PC-9 (cell line): ENCODE results near the gene HOMER2. TPM values are rescaled to one million over a fixed set of nuclear protein-coding genes. Genes with fewer than 3 reads are reported as not detected.

Source experiments
- BruUV-seq: library from RNA; stranded (reverse); fragments of 400-500 nt; replicated peaks from 2 replicates; lab custom pipeline; 2021; lab: Mats Ljungman, UMichigan
- CTCF ChIA-PET: fragments of 300-600 bp; sonication (Branson Sonifier 250); formaldehyde crosslinking; loops from one replicate; lab custom pipeline; 2022; ENCODE audit warnings: antibody characterized with exemption; lab: Charles Lee
- POLR2A ChIA-PET: fragments of 300-600 bp; sonication (Branson Sonifier 250); formaldehyde crosslinking; loops from one replicate; lab custom pipeline; 2022; ENCODE audit warnings: antibody characterized with exemption; ENCODE audit not compliant: unreplicated experiment; lab: Charles Lee
- DNase-seq, 2 experiments: peaks; one replicate each; pipeline versions ENCODE4 v3.0.0 to v3.0.0-alpha.2; 2015 to 2022; ENCODE audit warnings: mixed read lengths in 1 of 2
- H2AFZ ChIP-seq: fragments of 200-600 bp; sonication (generic); 2 replicates; pipeline ENCODE4 v1.8.1; 2017; ENCODE audit warnings: antibody characterized with exemption
- H3F3A ChIP-seq: fragments of 200-600 bp; sonication (generic); 2 replicates; pipeline ENCODE4 v1.8.1; 2017; ENCODE audit warnings: antibody characterized with exemption, mild to moderate bottlenecking, low read depth; ENCODE audit not compliant: insufficient read depth
- H3K27ac ChIP-seq: fragments of 200-600 bp; sonication (generic); 2 replicates; pipeline ENCODE4 v1.6.1; 2016; ENCODE audit warnings: mixed run types
- H3K27me3 ChIP-seq: fragments of 200-600 bp; sonication (generic); 2 replicates; pipeline ENCODE4 v1.6.1; 2016; ENCODE audit warnings: low read depth, mixed run types; ENCODE audit not compliant: insufficient read depth
- H3K36me3 ChIP-seq: fragments of 200-600 bp; sonication (generic); 2 replicates; pipeline ENCODE4 v1.6.1; 2016; ENCODE audit warnings: low read depth, mixed run types
- H3K4me1 ChIP-seq: fragments of 200-600 bp; sonication (generic); replicated peaks from 2 replicates; pipeline ENCODE4 v1.6.1; 2016; ENCODE audit warnings: mixed run types; ENCODE audit not compliant: insufficient read depth
- H3K4me2 ChIP-seq: fragments of 200-600 bp; sonication (generic); 2 replicates; pipeline ENCODE4 v1.6.1; 2017; ENCODE audit warnings: mixed run types
- H3K4me3 ChIP-seq: fragments of 200-600 bp; sonication (generic); 2 replicates; pipeline ENCODE4 v1.6.1; 2016; ENCODE audit warnings: mixed run types
- H3K79me2 ChIP-seq: fragments of 200-600 bp; sonication (generic); 2 replicates; pipeline ENCODE4 v1.6.1; 2017; ENCODE audit warnings: low read depth, mixed run types
- H3K9me2 ChIP-seq: fragments of 200-600 bp; sonication (generic); 2 replicates; pipeline ENCODE4 v1.8.1; 2017; ENCODE audit warnings: mild to moderate bottlenecking; ENCODE audit not compliant: insufficient read depth
- H3K9me3 ChIP-seq: fragments of 200-600 bp; sonication (generic); 2 replicates; pipeline ENCODE4 v1.8.1; 2016; ENCODE audit warnings: low read depth; ENCODE audit not compliant: insufficient read depth
- H4K20me1 ChIP-seq: fragments of 200-600 bp; sonication (generic); 2 replicates; pipeline ENCODE4 v1.8.1; 2017; ENCODE audit not compliant: insufficient read depth
- CTCF ChIP-seq: fragments of 200-600 bp; sonication (generic); conservative IDR thresholded peaks from 2 replicates; pipeline ENCODE4 v1.6.1; 2017; ENCODE audit warnings: mixed run types, antibody characterized with exemption, mild to moderate bottlenecking, moderate library complexity
- EZH2 ChIP-seq: fragments of 200-600 bp; sonication (generic); IDR thresholded peaks from 2 replicates; pipeline ENCODE4 v1.8.0; 2017; ENCODE audit warnings: antibody characterized with exemption, low read depth
- intact Hi-C: fragments of 100-400 bp; cut with micrococcal nuclease; formaldehyde crosslinking; loops from one replicate; pipeline ENCODE4 v1.10.0; 2022; ENCODE audit not compliant: unreplicated experiment
- total RNA-seq: library from RNA; stranded (reverse); gene quantifications from 2 replicates; pipeline ENCODE4 v1.2.3, GENCODE V29; 2021

HOMER2 gene
- total RNA-seq, 1 experiment from 2014 or later, result 15.1 TPM

GRCh38 chr15:82970078-82970686 is 17.7 kb upstream of the HOMER2 start:
- Histone ChIP-seq H3K79me2 (no peaks in the 10 kb centered on the region), H3K4me2 (no peak overlapping the region), H3K36me3 (no peaks in the 10 kb centered on the region), H3K4me3 (no peak overlapping the region), H3K27me3 (no peaks in the 10 kb centered on the region; the same call in 1 of the 2 replicates), H3K9me3 (no peaks in the 10 kb centered on the region), H2AFZ (no peak overlapping the region), H3K9me2 (no peaks in the 10 kb centered on the region), H3K27ac (no peak overlapping the region), H3F3A (no peaks in the 10 kb centered on the region), H3K4me1 (no peaks in the 10 kb centered on the region), H4K20me1 (no peaks in the 10 kb centered on the region)
- no peak for TF ChIP-seq CTCF
- no peak for TF ChIP-seq EZH2
- BruUV-seq, result no TSS peak
- POLR2A ChIA-PET, result no interaction called here
- intact Hi-C loops, result no loop called here
- DNase-seq, result no peak
- CTCF ChIA-PET, result no interaction called here

- CTCF ChIA-PET, result no interaction called here
- intact Hi-C loops, result no loop called here
Observed at GRCh38 chr15:82969353-82969752, 16.8 kb upstream of the HOMER2 start.

GRCh38 chr15:82968066-82968465 is 15.5 kb upstream of the HOMER2 start:
- Histone ChIP-seq H3K9me2 (no peaks in the 10 kb centered on the region), H3K27ac (no peak overlapping the region), H4K20me1 (no peaks in the 10 kb centered on the region), H3K4me2 (no peak overlapping the region), H3K4me1 (no peaks in the 10 kb centered on the region), H3K4me3 (no peak overlapping the region), H3F3A (no peaks in the 10 kb centered on the region), H2AFZ (no peak overlapping the region), H3K79me2 (no peaks in the 10 kb centered on the region), H3K36me3 (no peaks in the 10 kb centered on the region), H3K9me3 (no peaks in the 10 kb centered on the region), H3K27me3 (no peaks in the 10 kb centered on the region; the same call in 1 of the 2 replicates)
- POLR2A ChIA-PET, result no interaction called here
- no TSS peak for BruUV-seq
- no peak for TF ChIP-seq EZH2
- TF ChIP-seq CTCF, result no peak
- intact Hi-C loops, result no loop called here
- DNase-seq, result no peak
- CTCF ChIA-PET, result no interaction called here

More at GRCh38 chr15:82969353-82969752, 16.8 kb upstream of the HOMER2 start:
- Histone ChIP-seq H3K27me3 (no peaks in the 10 kb centered on the region; the same call in 1 of the 2 replicates), H3F3A (no peaks in the 10 kb centered on the region), H3K9me2 (no peaks in the 10 kb centered on the region), H3K4me1 (no peaks in the 10 kb centered on the region), H3K9me3 (no peaks in the 10 kb centered on the region), H3K27ac (no peak overlapping the region), H3K4me3 (no peak overlapping the region), H3K36me3 (no peaks in the 10 kb centered on the region), H3K79me2 (no peaks in the 10 kb centered on the region), H2AFZ (no peak overlapping the region), H3K4me2 (no peak overlapping the region), H4K20me1 (no peaks in the 10 kb centered on the region)
- no TSS peak for BruUV-seq
- POLR2A ChIA-PET, result no interaction called here
- no peak for DNase-seq
- TF ChIP-seq CTCF (no peak), EZH2 (no peak)
